ENCODE data around the gene RNF180.

DNA sequence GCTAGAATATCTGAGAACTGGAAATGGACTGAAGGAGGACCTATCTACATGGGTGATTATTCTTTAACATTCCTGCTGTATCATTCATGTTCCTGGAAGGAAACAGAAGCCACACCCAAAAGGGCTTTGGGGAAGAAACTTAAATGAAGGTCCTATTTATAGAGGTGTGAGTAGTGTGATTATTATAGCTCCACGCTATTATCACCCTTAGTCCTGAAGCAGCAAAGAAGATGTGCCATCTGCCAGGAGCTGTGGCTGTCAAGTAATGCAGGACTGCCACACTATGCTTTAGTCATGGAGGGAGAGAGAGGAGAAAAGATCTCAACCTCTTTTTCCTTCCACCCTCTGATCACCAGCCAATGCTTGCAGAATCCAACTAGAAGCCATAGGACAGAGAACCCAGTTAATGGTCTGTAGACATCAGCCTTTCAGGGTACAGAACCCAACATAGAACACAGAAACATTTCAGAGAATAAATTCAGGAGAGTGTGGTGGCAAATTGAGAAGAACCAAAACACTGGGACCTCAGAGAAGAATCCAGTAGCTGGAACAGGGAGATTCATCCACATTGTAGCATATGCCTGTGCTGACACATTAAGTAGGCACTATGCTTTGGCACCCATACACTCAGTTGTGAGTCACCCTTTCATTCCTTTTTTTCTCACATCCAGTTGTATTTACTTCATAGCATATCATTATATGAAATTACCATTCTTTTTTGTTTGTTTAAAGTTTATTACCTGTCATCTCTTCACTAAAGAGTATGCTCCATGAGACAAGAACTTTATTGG, 21.0 kb upstream of the RNF180 start:
- TF ChIP-seq MYC (IDR thresholded peaks at IDR 0.05; ENCODE audit: low read depth, low read length) (no peak), POLR2A (IDR thresholded peaks at IDR 0.05; ENCODE audit: extremely low read depth, insufficient read length) (no peak)

All from NB4 (cell line).